HG02759 (cell line): ENCODE measurements around the gene CDO1.

Experiments
- ATAC-seq: cut with Tn5 transposase; IDR thresholded peaks from one replicate; pipeline ENCODE4 v1.9.1; 2021; ENCODE audit warnings: mild to moderate bottlenecking, moderate library complexity; ENCODE audit not compliant: unreplicated experiment

The CDO1 gene

GRCh38 chr5:115816226-115817081, at the start of gene CDO1:
TSS of gene CDO1 (minus strand) at chr5:115816659. CDS start at chr5:115816397, 262 bp downstream.
- peak; percentile 72 for ATAC-seq

- no peak for ATAC-seq
These were observed 42.9 kb upstream of the CDO1 start for GRCh38 chr5:115859378-115859777.

DNA sequence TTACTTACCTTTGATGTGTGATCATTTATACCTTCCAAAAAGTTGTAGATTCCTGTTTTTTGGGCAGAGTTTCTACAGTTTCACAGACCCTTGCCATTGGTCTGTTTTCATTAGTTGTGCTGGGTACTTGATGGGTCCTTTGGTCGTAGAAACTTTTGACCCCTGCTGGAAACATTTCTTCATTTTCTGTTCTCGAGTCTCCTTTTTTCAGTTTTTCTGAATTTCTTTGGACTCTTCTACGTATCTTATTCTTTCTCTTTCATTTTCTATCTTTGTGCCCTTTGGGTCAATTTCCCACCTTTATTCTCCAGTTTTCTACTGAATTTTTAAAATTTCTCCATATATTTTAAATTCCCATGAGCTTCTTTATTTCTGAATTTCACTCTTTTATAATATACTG, 41.9 kb upstream of the CDO1 start:
- no peak for ATAC-seq

GRCh38 chr5:115857626-115858349, 41.3 kb upstream of the CDO1 start:
- ATAC-seq = no peak

DNA sequence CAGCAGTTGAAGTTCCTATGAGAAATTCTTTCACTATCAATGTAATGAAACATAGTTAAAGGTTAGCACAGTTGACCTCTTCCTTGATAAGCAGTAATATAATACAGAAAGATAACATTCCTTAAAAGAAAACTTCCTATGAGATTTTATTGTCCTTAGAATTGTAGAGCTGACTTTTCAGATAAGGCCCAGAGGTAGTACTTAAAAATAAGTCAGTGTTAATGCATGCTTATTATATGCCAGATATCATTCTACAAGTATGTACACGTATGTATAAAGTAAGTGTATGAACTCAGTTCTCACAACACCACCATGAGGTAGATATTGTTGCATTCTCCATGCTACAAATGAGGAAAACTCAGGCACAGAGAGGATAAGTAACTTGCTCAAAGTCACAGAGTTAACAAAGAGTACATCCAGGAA, 40.6 kb upstream of the CDO1 start:
- ATAC-seq = no peak

GRCh38 chr5:115855959-115856358, 39.5 kb upstream of the CDO1 start:
- ATAC-seq = no peak

GRCh38 chr5:115854139-115854538, 37.7 kb upstream of the CDO1 start:
- ATAC-seq = no peak

GRCh38 chr5:115850744-115851416, 34.4 kb upstream of the CDO1 start:
- no peak for ATAC-seq

DNA sequence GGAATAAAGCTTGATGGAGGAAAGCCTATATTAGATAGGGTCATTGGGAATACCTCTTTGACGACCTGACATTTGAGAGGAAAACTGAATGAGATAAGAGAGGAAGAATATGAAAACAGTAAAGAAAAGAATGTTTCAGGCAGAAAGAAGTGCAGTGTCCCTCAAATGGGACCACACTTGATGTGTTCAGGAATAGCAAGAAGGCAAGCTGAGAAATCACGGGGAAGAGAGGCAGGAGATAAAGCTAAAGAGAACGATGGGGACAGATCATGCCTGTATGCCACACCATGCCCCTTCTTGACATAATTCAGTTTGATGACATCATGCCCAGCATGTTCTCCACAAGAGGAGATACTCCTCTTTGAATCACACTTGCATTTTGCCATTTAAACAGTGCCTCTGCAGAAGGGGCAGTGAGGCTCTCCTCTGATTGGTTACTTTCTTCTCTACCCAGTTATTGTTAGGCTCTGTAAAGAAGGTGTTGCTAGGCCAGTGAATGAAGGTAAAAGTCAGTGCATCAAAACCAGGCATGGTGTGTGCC, 32.9 kb upstream of the CDO1 start:
- no peak for ATAC-seq

GRCh38 chr5:115847290-115847689, 30.8 kb upstream of the CDO1 start:
- no peak for ATAC-seq

- ATAC-seq = no peak
These were observed 27.9 kb upstream of the CDO1 start for GRCh38 chr5:115844321-115844817.

- no peak for ATAC-seq
These were observed 27.1 kb upstream of the CDO1 start for GRCh38 chr5:115843444-115844130.

GRCh38 chr5:115842952-115843351, 26.5 kb upstream of the CDO1 start:
- ATAC-seq = no peak

- peak; percentile 38 for ATAC-seq
These were observed 25.9 kb upstream of the CDO1 start for GRCh38 chr5:115842089-115842935.

- ATAC-seq = peak; percentile 83
These were observed 25.1 kb upstream of the CDO1 start, which contains the start of the genes AP3S1 and ATG12 for GRCh38 chr5:115841382-115842088. TSS of gene AP3S1 (plus strand) at chr5:115841935. CDS start at chr5:115842038, 103 bp downstream. TSS of gene ATG12 (minus strand) at chr5:115841565. CDS start at chr5:115841552, 13 bp downstream.

DNA sequence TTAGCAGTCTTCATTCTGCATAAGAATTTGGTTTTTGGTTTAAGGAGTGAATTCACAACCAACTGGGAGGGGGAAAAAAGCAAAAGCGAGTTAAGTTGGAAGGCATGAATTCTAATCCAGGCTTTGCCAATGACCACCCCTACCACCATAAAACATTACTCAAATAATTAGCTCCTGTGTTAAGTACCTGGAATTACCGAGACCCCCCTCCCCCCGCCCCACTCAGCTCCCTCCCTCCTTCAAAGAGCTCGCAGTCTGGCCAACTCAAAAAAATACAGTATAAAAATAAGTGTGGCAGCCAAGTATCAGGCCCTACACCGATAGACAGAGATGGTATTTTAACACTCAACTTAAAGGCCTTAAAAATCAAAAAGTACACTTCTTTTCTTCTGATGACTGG, 24.4 kb upstream of the CDO1 start:
- ATAC-seq = no peak

GRCh38 chr5:115838885-115839518, 22.5 kb upstream of the CDO1 start:
- ATAC-seq = no peak

DNA sequence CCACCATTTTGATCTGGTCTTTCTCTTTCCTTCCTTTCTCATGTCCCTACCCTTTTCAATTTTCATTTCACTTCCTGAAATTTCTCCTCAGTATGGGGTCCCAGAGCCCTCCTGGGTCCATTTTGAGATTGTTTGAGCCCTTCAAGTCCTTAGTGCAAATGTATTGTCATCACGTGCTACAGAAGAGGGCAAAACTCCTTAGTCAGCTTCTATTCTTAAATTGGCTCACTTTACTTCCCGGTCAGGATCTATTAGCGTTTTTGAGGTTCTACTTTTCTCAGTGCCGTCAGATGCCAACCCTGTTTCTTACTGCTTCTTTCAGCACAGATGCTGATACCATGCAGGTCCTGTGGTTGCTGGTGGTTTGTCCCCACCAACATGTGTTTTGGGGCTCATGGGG, 19.0 kb upstream of the CDO1 start:
- no peak for ATAC-seq
